ENCODE measurements around the gene DNM1.

DNA sequence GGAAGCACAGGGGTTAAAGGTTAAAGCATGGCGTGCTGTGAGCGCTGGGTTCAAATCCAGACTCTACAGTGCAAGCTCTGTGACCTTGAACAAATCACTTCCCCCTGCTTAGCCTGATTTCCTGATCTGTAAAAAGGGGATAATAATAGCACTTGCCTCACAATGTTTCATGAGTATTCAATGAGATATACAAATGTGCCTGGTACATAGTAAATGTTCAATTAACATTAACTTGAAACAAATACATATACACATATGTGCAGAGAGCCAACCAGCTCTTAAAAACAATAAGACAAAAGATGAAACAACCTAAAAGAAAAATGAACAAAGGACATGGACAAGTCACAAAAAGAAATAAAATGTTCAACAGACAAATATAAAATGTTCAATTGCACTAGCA is 15.8 kb upstream of the DNM1 start:
- TF ChIP-seq, protein P1, sequence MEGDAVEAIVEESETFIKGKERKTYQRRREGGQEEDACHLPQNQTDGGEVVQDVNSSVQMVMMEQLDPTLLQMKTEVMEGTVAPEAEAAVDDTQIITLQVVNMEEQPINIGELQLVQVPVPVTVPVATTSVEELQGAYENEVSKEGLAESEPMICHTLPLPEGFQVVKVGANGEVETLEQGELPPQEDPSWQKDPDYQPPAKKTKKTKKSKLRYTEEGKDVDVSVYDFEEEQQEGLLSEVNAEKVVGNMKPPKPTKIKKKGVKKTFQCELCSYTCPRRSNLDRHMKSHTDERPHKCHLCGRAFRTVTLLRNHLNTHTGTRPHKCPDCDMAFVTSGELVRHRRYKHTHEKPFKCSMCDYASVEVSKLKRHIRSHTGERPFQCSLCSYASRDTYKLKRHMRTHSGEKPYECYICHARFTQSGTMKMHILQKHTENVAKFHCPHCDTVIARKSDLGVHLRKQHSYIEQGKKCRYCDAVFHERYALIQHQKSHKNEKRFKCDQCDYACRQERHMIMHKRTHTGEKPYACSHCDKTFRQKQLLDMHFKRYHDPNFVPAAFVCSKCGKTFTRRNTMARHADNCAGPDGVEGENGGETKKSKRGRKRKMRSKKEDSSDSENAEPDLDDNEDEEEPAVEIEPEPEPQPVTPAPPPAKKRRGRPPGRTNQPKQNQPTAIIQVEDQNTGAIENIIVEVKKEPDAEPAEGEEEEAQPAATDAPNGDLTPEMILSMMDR (conservative IDR thresholded peaks at IDR 0.05; ENCODE audit: low read depth in 2 of 2) = no peak
- TF ChIP-seq EZH2 (IDR thresholded peaks at IDR 0.05; ENCODE audit: low read depth, unreplicated experiment) (no peak), STAT1 (IDR thresholded peaks at IDR 0.05; ENCODE audit: unreplicated experiment) (no peak)

Data from GM23338 (cell line).